GM12878 (cell line): ENCODE results near the gene CCM2. TPM values are rescaled to one million over a fixed set of nuclear protein-coding genes. Genes with fewer than 3 reads are reported as not detected.

Experiments
- BACH1 ChIP-seq: fragments of 450-650 bp; IDR thresholded peaks from 2 replicates; pipeline ENCODE4 v1.6.1; 2017; ENCODE audit warnings: mild to moderate bottlenecking, borderline replicate concordance
- CEBPZ ChIP-seq: fragments of 150-350 bp; IDR thresholded peaks from 2 replicates; pipeline ENCODE4 v1.6.1; 2016; ENCODE audit warnings: low read depth, low read length
- CHD4 ChIP-seq: fragments of 200-600 bp; sonication (generic); IDR thresholded peaks from 2 replicates; pipeline ENCODE4 v1.6.1; 2016; ENCODE audit warnings: mild to moderate bottlenecking
- E4F1 ChIP-seq: fragments of 450-650 bp; IDR thresholded peaks from 2 replicates; pipeline ENCODE4 v1.6.1; 2018; ENCODE audit warnings: borderline replicate concordance, mild to moderate bottlenecking; ENCODE audit not compliant: partially characterized antibody
- EGR1 ChIP-seq, 2 experiments: IDR thresholded peaks; 1 replicate in 1 of 2; 2 replicates in 1 of 2; pipeline ENCODE4 v1.6.1; 2011 to 2012; ENCODE audit warnings: low read depth in 2 of 2, low read length in 2 of 2, borderline replicate concordance in 1 of 2, mild to moderate bottlenecking in 1 of 2, moderate library complexity in 1 of 2
- JUND ChIP-seq: IDR thresholded peaks from 2 replicates; pipeline ENCODE4 v1.6.1; 2012; ENCODE audit warnings: low read depth, mild to moderate bottlenecking, low read length, improper control_type of control experiment, moderate library complexity
- MTA2 ChIP-seq: fragments of 450-650 bp; IDR thresholded peaks from 2 replicates; pipeline ENCODE4 v1.6.1; 2016; ENCODE audit warnings: low read depth, mild to moderate bottlenecking, moderate library complexity
- NR2C2 ChIP-seq: IDR thresholded peaks from 2 replicates; pipeline ENCODE4 v1.6.1; 2011; ENCODE audit warnings: borderline replicate concordance, low read depth; ENCODE audit not compliant: control insufficient read depth, insufficient read length
- PBX3 ChIP-seq: IDR thresholded peaks from 2 replicates; pipeline ENCODE4 v1.6.1; 2011; ENCODE audit warnings: mild to moderate bottlenecking, low read depth, low read length, moderate library complexity; ENCODE audit not compliant: insufficient replicate concordance
- PRDM15 ChIP-seq: fragments of 450-650 bp; formaldehyde crosslinking; IDR thresholded peaks from 2 replicates; pipeline ENCODE4 v1.4.0; 2020; ENCODE audit warnings: mild to moderate bottlenecking, moderate library complexity
- RELB ChIP-seq: fragments of 450-650 bp; IDR thresholded peaks from 2 replicates; pipeline ENCODE4 v1.6.1; 2017; ENCODE audit warnings: low read depth, mild to moderate bottlenecking, moderate library complexity
- SMARCA5 ChIP-seq: fragments of 450-650 bp; IDR thresholded peaks from 2 replicates; pipeline ENCODE4 v1.6.1; 2017; ENCODE audit warnings: mild to moderate bottlenecking
- TAF1 ChIP-seq: IDR thresholded peaks from 2 replicates; pipeline ENCODE4 v1.6.1; 2011; ENCODE audit warnings: mild to moderate bottlenecking, low read depth, low read length, borderline replicate concordance
- TARDBP ChIP-seq: IDR thresholded peaks from 2 replicates; pipeline ENCODE4 v1.6.1; 2016; ENCODE audit warnings: borderline replicate concordance
- ZBED1 ChIP-seq: IDR thresholded peaks from 2 replicates; pipeline ENCODE4 v1.6.1; 2016; ENCODE audit warnings: borderline replicate concordance
- polyA plus RNA-seq, 11 experiments: library from polyadenylated mRNA; depleted of rRNA in 4 of 11; unstranded in 6 of 11; stranded (reverse) in 5 of 11; fragments of >200 nt; fragmentation: Nextera tagmentation in 4 of 11; fragmentation: Illumina TruSeq in 1 of 11; extraction: Ambion mirVana in 4 of 11; extraction: Trizol in 1 of 11; gene quantifications; 1 replicate in 1 of 11; 2 replicates in 10 of 11; pipeline versions ENCODE4 v1.2.1 to v1.2.3, GENCODE V29; 2011 to 2016; ENCODE audit warnings: inconsistent platforms in 2 of 11, missing spikeins in 2 of 11, low read depth in 1 of 11
- total RNA-seq, 4 experiments: library from RNA; depleted of rRNA in 3 of 4; stranded (reverse); fragments of >200 nt in 3 of 4; fragmentation: Illumina TruSeq in 1 of 4; extraction: Trizol in 1 of 4; gene quantifications; 2 replicates each; pipeline versions ENCODE4 v1.2.1 to v1.2.3, GENCODE V29; 2013 to 2021

CCM2 gene
- total and polyA plus RNA-seq, 10 of the 15 experiments (the other 5 are each of a cell fraction or from before 2014, with no cell fraction given), result 1.00 to 82.3 (median 48.7) TPM

GRCh38 chr7:45111298-45112223 is 111.6 kb downstream of the CCM2 start, which contains the start of gene TBRG4 (continued):
- TF ChIP-seq E4F1 (peak; percentile 88), ZBED1 (no peak), CEBPZ (no peak), RELB (peak; percentile 96), TARDBP (peak; percentile 69; the same call in 1 of the 2 replicates), TAF1 (peak; percentile 90; the same call in 1 of the 2 replicates), NR2C2 (no peak), SMARCA5 (peak; percentile 20; the same call in 1 of the 2 replicates), EGR1 (IDR thresholded peaks at IDR 0.05; ENCODE audit: borderline replicate concordance in 1 of 2, low read depth in 2 of 2, low read length in 2 of 2) (peak in 1 of 2 experiments; percentile 3; a peak in 1 of 3 replicates), JUND (peak; percentile 15; the same call in 1 of the 2 replicates), BACH1 (peak; percentile 60), PRDM15 (CRISPR knock-in tag) (no peak), MTA2 (no peak), CHD4 (no peak), PBX3 (peak; percentile 23)
